ENCODE measurements around the gene CRTC2. TPM values are rescaled to one million over a fixed set of nuclear protein-coding genes. Genes with fewer than 3 reads are reported as not detected.

The CRTC2 gene
- total RNA-seq, 1 experiment from 2014 or later: 17.1 TPM

DNA sequence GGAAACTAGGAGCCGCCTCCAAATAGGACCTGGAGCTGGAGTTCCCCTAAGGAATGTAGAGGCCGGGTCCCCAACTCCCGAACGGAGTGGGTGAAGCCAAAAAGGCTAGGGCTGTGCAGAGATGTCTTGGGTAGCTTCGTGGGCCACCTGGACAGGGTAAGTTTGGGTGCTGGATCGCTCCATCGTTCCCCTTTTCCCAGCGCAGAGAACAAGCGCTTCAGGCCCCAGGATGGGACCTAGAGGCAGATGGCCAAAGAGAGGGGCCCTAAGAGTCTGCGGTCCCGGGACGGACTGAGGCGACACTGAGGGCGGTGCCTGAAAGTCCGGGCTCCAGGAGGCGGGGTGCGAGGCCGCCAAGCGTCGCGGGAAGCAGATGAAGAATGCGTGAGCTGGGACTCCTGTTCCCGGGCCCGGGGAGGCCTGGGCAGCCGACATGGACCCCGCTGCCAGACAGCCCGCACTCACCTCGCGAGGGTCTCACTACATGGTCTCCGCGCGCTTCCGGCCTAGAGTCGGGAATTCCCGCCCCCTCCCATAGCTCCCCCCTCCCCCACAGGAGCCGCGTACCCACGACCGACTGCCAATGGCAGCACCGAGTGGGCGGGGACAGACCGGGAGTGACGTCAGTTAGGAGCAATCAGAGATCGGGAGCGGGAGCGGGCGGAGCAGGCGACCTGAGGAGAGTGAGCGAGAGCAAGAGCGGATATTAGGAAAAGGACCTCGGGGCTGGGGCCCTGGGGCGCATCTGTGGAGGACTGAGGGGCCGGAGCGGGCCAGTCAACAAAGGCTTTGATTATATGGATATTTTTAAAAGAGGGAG, 4.8 kb upstream of the CRTC2 start, which contains the start of gene SLC39A1:
SLC39A1 (minus strand) TSS at position 508 of the 820 bp plus-strand sequence. CDS start 822 bp downstream, outside the sequence.
- no peaks in the 10 kb centered on the region for H3K27me3 ChIP-seq (ENCODE audit: control insufficient read depth, insufficient read depth, low read length)
- peaks cover 24% of the 10 kb centered on the region for H3K36me3 ChIP-seq (replicated peaks; ENCODE audit: control insufficient read depth, insufficient read depth, low read length)
- peak within 1 kb of the TSS; percentile 98 for H3K4me3 ChIP-seq (ENCODE audit: insufficient read depth, low read depth, low read length)
- DNase-seq: peak; percentile 98

DNA sequence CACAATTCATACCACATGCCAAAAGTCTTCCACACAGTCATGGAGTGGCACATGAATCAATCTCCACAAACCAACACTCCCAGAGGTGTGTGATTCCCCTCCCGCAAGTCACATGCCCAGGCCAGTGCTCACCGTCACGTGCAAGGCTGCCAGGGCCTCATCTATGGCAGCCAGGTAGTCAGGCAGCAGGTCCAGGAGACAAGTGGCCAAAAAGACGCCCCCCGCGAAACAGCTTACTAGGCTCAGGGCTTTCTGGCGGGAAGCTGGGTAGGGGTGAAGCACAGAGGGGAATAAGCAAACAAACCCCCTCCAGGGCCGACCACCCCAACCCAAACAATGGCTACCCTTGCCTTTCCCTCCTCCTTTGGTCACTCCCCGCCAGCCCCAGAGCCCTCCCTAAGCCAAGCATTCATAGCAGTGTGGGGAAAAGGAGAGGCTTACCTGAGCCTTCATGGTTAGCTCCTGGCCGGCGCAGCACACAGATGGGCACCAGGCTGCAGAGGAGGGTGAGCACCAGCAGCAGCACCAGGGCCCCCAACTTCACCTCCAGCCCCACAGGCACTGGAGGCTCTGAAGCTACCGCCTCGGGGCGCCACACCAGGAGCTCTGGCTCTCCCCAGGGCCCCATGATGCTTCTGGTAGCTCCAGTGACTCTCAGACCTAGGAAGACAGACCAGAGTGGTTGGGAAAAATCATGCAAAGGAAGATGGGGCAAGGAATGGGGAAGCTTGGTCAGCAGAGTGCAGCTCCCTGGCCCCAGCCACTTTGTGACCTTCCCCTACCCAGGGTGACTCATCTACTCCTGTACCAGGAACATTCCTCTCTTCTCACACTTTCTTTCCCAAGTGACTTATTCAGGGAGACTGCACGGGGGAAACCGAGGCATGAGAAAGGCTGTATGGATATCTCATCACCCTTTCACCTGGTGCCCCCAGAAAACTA, 3.9 kb upstream of the CRTC2 start:
- Histone ChIP-seq H3K27me3 (ENCODE audit: control insufficient read depth, insufficient read depth, low read length) (no peaks in the 10 kb centered on the region), H3K36me3 (replicated peaks; ENCODE audit: control insufficient read depth, insufficient read depth, low read length) (peaks cover 24% of the 10 kb centered on the region), H3K4me3 (ENCODE audit: insufficient read depth, low read depth, low read length) (peak overlapping the region; percentile 98)
- peak; percentile 60 for DNase-seq

DNA sequence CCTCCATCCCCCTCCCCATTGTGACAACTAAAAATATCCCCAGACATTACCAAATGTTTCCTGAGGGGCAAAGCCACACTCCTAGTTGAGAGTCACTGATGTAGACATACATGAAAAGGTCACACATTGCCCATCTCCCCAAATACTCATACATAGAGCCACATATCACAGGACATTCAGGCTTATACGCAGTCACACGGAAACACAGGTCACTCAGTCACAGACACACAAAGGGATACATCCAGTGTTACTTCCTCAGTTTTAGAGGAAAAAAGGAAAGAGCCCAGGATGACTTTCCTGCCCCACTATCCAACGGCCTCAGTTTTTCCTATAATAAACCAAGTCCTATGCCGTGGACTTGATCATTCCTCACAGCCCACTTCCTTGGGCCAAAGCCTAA, 3.0 kb upstream of the CRTC2 start:
- DNase-seq: no peak
- H3K27me3 ChIP-seq (ENCODE audit: control insufficient read depth, insufficient read depth, low read length): no peaks in the 10 kb centered on the region
- peak overlapping the region; percentile 98 for H3K4me3 ChIP-seq (ENCODE audit: insufficient read depth, low read depth, low read length)
- peaks cover 24% of the 10 kb centered on the region for H3K36me3 ChIP-seq (replicated peaks; ENCODE audit: control insufficient read depth, insufficient read depth, low read length)

DNA sequence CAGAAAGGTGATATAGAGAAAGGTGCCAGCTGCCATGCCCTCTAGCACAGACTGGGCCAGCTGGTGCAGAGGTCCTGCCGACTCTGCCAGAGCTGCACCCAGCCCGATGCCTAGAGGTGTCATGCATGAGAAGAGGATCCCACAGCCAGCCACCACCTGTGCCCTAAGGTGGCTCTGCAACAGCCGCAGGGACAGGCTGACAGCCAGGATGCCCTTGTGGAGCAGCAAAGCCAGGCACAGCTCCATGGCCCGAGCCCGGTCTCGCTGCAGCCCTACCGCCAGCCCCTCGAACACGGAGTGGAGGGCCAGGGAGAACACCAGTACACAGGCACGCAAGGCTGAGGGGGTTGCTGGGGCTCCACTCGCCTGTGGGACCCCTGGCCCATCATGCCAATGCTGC, 1.8 kb upstream of the CRTC2 start:
- Histone ChIP-seq H3K36me3 (replicated peaks; ENCODE audit: control insufficient read depth, insufficient read depth, low read length) (peaks cover 24% of the 10 kb centered on the region), H3K4me3 (ENCODE audit: insufficient read depth, low read depth, low read length) (no peak overlapping the region), H3K27me3 (ENCODE audit: control insufficient read depth, insufficient read depth, low read length) (no peaks in the 10 kb centered on the region)
- peak; percentile 7 for DNase-seq

DNA sequence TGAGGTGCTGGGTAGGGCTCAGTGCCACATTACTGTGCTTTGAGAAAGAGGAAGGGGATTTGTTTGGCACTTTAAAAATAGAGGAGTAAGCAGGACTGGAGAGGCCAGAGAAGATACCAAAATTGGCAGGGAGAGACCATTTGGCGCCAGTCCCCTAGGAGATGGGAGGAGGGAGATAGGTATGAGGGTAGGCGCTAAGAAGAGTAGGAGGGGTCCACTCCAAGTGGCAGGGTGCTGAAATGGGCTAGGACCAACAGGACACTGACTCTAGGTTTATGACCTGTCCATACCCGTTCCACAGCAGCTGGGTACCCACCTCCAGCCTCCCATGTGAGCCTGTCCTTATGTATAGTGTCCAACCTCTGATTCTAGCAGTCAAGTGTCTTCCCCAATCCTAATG, 1.0 kb upstream of the CRTC2 start:
- DNase-seq: peak; percentile 41
- Histone ChIP-seq H3K27me3 (ENCODE audit: control insufficient read depth, insufficient read depth, low read length) (no peaks in the 10 kb centered on the region), H3K4me3 (ENCODE audit: insufficient read depth, low read depth, low read length) (no peak overlapping the region), H3K36me3 (replicated peaks; ENCODE audit: control insufficient read depth, insufficient read depth, low read length) (peaks cover 24% of the 10 kb centered on the region)

DNA sequence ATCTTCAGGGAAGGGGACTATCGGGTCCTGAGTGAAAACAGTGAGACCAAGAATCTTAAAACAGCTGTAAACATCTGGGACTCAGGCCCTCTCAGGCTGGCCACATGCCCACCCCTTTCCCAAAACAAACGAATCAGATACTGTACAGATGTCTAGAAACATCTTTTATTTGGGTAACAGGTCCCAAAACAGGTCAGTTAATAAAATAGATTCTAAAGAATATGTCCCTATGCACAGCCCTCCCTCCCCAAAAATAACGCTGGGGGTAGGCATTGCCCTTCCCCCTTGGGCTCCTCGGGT, 499 bp upstream of the CRTC2 start:
- H3K27me3 ChIP-seq (ENCODE audit: control insufficient read depth, insufficient read depth, low read length): no peaks in the 10 kb centered on the region
- peaks cover 24% of the 10 kb centered on the region for H3K36me3 ChIP-seq (replicated peaks; ENCODE audit: control insufficient read depth, insufficient read depth, low read length)
- H3K4me3 ChIP-seq (ENCODE audit: insufficient read depth, low read depth, low read length): no peak overlapping the region; the same call in 1 of the 2 replicates
- DNase-seq: no peak

DNA sequence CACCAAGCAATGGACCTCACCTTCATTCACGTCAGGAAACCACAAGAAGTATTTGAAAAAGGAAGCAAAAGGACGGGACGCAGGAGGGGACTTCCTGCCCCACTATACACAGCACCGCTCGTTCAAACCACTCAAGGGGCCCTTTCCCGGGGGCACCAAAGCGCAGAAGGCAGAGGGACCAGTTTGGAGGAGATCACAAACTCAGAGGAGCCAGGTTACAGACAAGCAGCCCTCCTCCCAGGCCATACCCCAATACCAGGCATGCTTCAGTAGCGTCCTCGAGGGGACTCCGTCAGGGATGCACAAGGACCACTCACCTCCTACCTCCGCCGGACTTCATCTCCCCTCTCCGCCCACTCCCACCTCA, 685 bp downstream of the CRTC2 start:
- peak overlapping the region; percentile 97 for H3K4me3 ChIP-seq (ENCODE audit: insufficient read depth, low read depth, low read length)
- H3K27me3 ChIP-seq (ENCODE audit: control insufficient read depth, insufficient read depth, low read length): no peaks in the 10 kb centered on the region
- no peak for DNase-seq
- H3K36me3 ChIP-seq (replicated peaks; ENCODE audit: control insufficient read depth, insufficient read depth, low read length): peaks cover 25% of the 10 kb centered on the region

DNA sequence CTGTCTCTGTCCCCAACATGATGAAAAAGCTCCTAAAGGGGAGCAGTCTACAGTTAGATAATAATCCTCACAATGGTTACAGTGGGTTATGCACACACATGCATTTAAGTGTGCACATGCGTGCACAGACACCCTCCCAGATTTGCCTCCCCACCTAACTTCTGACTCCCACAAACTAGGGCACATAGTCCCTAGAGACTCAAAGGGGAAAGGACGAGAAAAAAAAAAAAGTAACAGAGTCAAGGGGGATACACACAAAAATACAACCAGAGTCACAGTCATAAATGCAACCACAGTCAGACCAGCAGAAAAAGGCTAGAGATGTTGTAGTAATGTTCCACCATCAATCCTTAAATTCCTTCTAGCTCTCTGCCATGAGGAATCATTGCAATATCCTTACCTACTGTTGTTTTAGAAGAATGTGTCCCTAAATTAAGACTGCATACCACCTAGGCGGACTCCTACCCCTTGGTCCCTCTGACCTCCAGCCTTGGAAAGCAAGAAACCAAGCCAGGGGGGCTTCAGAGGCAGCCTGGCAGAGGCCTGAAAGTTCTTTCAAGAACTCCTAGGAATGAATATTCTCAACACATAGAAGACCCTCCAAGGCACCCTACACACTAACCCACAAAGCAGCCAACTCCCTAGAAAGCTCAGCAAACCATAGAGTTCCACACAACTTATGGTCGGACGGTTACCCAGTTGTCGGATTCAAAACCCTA, 1.3 kb downstream of the CRTC2 start:
- H3K27me3 ChIP-seq (ENCODE audit: control insufficient read depth, insufficient read depth, low read length): no peaks in the 10 kb centered on the region
- peak; percentile 31 for DNase-seq
- peaks cover 30% of the 10 kb centered on the region for H3K36me3 ChIP-seq (replicated peaks; ENCODE audit: control insufficient read depth, insufficient read depth, low read length)
- peak overlapping the region; percentile 97 for H3K4me3 ChIP-seq (ENCODE audit: insufficient read depth, low read depth, low read length)

DNA sequence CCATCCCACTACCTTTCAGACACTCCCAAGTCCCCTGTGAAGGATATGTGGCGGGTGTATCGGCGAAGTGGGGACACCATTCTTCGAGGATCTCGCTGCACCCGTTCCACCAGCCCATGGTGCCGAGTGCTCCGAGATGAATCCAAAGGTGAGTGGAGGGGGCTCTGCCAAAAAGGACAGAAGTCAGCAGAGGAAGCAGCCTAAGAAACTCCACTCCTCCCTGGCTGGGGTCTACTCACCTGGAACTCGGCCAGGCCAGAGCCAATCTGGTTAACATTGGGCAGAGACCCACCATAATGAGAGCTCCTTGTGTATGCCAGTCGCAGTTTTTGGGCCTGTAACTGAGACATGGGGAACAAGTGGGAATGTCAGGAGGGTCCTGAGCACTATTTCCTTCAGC, 3.6 kb downstream of the CRTC2 start:
- Histone ChIP-seq H3K27me3 (ENCODE audit: control insufficient read depth, insufficient read depth, low read length) (no peaks in the 10 kb centered on the region), H3K36me3 (replicated peaks; ENCODE audit: control insufficient read depth, insufficient read depth, low read length) (peaks cover 24% of the 10 kb centered on the region), H3K4me3 (ENCODE audit: insufficient read depth, low read depth, low read length) (no peak overlapping the region)
- no peak for DNase-seq

DNA sequence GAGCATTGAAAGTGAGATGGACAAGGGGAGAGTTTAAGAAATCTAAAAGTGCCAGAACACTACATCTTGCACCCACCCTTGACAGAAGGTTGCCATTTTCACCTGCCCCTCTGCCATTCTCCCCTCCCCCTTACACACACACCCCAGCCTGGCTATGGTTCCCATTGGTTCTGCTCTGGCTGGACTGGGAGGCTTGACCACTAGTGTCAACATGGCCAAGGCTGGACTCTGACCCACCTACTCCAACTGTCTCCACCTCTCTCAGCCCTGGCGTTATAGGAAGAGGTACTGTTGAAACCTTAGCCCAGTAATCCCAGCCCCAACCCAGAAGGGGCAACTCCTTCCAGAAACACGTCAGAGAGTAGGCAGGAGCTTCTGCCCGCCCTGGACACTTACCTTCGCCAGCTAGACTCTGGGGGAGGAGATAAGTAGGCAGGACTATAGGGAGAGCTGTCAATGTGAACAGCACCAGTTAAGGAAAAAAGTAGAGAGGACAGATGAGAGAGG, 4.5 kb downstream of the CRTC2 start:
- Histone ChIP-seq H3K4me3 (ENCODE audit: insufficient read depth, low read depth, low read length) (no peak overlapping the region), H3K36me3 (replicated peaks; ENCODE audit: control insufficient read depth, insufficient read depth, low read length) (peaks cover 20% of the 10 kb centered on the region), H3K27me3 (ENCODE audit: control insufficient read depth, insufficient read depth, low read length) (no peaks in the 10 kb centered on the region)
- no peak for DNase-seq

DNA sequence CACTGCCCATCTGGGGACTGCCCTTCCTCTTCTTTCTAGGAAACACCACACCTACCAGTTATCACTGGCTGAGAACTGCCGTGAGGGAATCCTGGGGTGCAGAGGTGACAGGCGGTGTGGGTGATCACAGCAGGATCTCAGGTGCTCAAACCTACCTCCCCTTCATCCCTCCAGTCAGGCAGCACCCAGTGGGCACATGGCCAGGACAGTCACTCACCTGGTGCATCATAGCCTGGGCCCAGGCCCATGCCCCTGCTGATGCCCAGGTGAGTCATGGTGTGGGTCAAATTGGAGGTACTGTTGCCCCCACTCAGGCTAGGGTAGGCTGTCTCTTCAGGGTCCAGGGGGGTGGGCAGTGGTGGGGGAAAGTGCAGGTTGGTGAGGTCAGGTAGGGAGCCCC, 6.6 kb downstream of the CRTC2 start:
- DNase-seq: no peak
- Histone ChIP-seq H3K4me3 (ENCODE audit: insufficient read depth, low read depth, low read length) (no peak overlapping the region), H3K36me3 (replicated peaks; ENCODE audit: control insufficient read depth, insufficient read depth, low read length) (peaks cover 29% of the 10 kb centered on the region), H3K27me3 (ENCODE audit: control insufficient read depth, insufficient read depth, low read length) (no peaks in the 10 kb centered on the region)

DNA sequence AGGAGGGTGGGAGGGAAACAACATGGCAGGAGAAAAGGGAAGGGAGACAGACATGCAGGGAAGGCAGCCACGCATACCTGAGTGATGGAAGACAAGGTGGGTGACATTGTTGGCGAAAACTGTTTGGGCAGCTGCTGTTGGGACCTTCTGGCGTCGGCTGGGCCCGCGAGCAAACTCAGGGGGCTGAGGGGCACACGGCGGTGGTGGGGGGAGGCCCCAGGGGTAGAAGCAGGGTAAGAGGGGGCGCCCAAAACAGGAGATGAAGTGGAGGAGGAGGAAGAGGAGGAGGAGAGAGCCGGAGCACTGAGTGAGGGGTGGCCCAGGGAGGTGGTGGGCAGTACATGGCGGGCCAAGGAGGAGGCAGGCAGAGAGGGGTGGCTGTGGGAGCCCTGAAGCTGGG, 7.2 kb downstream of the CRTC2 start:
- H3K4me3 ChIP-seq (ENCODE audit: insufficient read depth, low read depth, low read length): no peak overlapping the region
- DNase-seq: no peak
- peaks cover 29% of the 10 kb centered on the region for H3K36me3 ChIP-seq (replicated peaks; ENCODE audit: control insufficient read depth, insufficient read depth, low read length)
- H3K27me3 ChIP-seq (ENCODE audit: control insufficient read depth, insufficient read depth, low read length): no peaks in the 10 kb centered on the region

DNA sequence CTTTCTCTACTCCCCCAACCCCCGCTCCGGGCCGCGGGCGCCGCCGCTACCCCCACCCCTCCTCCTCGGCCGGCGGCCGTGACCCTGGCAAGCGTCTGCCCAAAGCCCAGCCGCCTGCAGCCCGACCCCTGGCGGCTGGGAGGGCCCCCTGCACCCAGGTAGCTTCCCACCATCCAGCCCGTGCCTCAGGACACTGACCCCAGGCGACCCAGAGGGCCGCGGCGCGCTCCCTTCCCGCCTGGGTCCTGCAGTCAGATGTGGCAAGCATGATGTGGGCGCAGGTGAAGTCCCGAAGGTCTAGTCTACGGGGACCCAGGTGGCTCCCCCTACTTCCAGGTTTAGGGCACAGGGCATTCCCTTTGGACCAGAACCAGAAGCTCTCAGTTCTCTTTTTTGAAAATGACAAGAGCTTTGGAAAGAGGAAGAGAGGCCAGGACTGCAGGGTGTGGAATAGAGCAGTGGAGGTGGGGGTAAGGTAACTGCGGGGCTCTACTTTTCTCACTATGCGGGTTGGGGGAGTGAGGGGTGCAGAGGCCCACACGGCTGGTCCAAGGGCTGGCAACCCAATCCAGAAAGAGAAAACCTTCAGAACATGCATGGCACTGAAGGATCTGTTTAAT, 11.7 kb downstream of the CRTC2 start, which contains the start of gene DENND4B:
DENND4B (minus strand) TSS at position 97 of the 620 bp plus-strand sequence. CDS start 2,344 bp downstream, outside the sequence.
- peaks cover 20% of the 10 kb centered on the region for H3K36me3 ChIP-seq (replicated peaks; ENCODE audit: control insufficient read depth, insufficient read depth, low read length)
- DNase-seq: peak; percentile 100
- H3K27me3 ChIP-seq (ENCODE audit: control insufficient read depth, insufficient read depth, low read length): no peaks in the 10 kb centered on the region
- H3K4me3 ChIP-seq (ENCODE audit: insufficient read depth, low read depth, low read length): peak within 1 kb of the TSS; percentile 96

Measured in H7 (cell line).